Right lobe of liver (tissue), 6 donors: ENCODE data around the gene SHC3. TPM values are rescaled to one million over a fixed set of nuclear protein-coding genes. Genes with fewer than 3 reads are reported as not detected.

Source experiments
- ATAC-seq, 4 donors: fragments of 200-7000 bp; cut with Tn5 transposase; one replicate each; pipeline ENCODE4 v1.9.1; 2020; ENCODE audit warnings: mild to moderate bottlenecking in 4 of 4, moderate library complexity in 4 of 4
- DNase-seq, 3 donors: peaks; one replicate each; pipeline ENCODE4 v3.0.0-alpha.2; 2020
- H3K27ac ChIP-seq, 3 donors: fragments of 200-600 bp; one replicate each; pipeline ENCODE4 v1.8.0; 2022
- H3K27me3 ChIP-seq, 2 donors: fragments of 200-600 bp; one replicate each; pipeline ENCODE4 v1.8.0; 2022
- H3K36me3 ChIP-seq, 4 donors: fragments of 200-600 bp; sonication (generic) in 1 of 4; one replicate each; pipeline versions ENCODE4 v1.5.1 to v1.8.0; 2017 to 2022; ENCODE audit warnings: control low read depth in 1 of 4
- H3K4me1 ChIP-seq, 4 donors: fragments of 200-600 bp; sonication (generic) in 1 of 4; one replicate each; pipeline versions ENCODE4 v1.5.1 to v1.8.0; 2017 to 2022; ENCODE audit warnings: control low read depth in 1 of 4
- H3K4me3 ChIP-seq, 3 donors: fragments of 200-600 bp; one replicate each; pipeline ENCODE4 v1.8.0; 2022
- H3K9me3 ChIP-seq, 4 donors: fragments of 200-600 bp; sonication (generic) in 1 of 4; one replicate each; pipeline versions ENCODE4 v1.5.1 to v1.8.0; 2017 to 2022; ENCODE audit warnings: control low read depth in 1 of 4
- CTCF ChIP-seq, 4 donors: fragments of 200-600 bp in 3 of 4; fragments of 450-650 bp in 1 of 4; IDR thresholded peaks; one replicate each; pipeline versions ENCODE4 v1.5.1 to v1.8.0; 2016 to 2022; ENCODE audit warnings: antibody characterized with exemption in 4 of 4, mild to moderate bottlenecking in 2 of 4
- POLR2A ChIP-seq: fragments of 450-650 bp; IDR thresholded peaks from one replicate; pipeline ENCODE4 v1.6.1; 2017; ENCODE audit warnings: antibody characterized with exemption, mild to moderate bottlenecking
- WGBS: methylation state at CpG from one replicate; pipeline ENCODE4 v1.1.6; 2018; ENCODE audit warnings: low coverage, low lambda C conversion rate; ENCODE audit not compliant: insufficient coverage; ENCODE audit errors: missing lambda C conversion rate; 5-methylcytosine and 5-hydroxymethylcytosine counted together
- intact Hi-C, 2 donors: fragments of 100-400 bp; cut with DNase I; formaldehyde crosslinking; loops; one replicate each; pipeline versions ENCODE4 v1.11.2 to v1.14.1; 2022
- total RNA-seq, 6 experiments: library from RNA; depleted of rRNA in 2 of 6; stranded (reverse); fragments of >200 nt in 2 of 6; fragmentation: NEBNext Ultra II Directional in 3 of 6; extraction: Animal tissue kit (Norgen Biotek cat#: 25700) in 3 of 6; gene quantifications; one replicate each; pipeline versions ENCODE4 v1.1.0 to v1.2.4, GENCODE V29; 2016 to 2023
- donor health status: DM: no; HTN: yes; CAD: no.
- donor health status: DM: no; HTN: no; CAD: no.
- donor health status: DM: no; HTN: no; CAD: no.
- donor health status: DM: no; HTN: yes; CAD: no.
- donor health status: DM: no; HTN: yes; CAD: no.

The SHC3 gene
- total RNA-seq, 6 experiments from 2014 or later: 0.05 to 0.35 (median 0.17) TPM

GRCh38 chr9:88988796-88989641, 189.6 kb downstream of the SHC3 start:
- WGBS: 27% methylated on average over 7 of the region's 7 CpGs
- Histone ChIP-seq H3K27me3 (peaks cover 0 to 6% of the 10 kb centered on the region in 2 donors), H3K9me3 (no peaks in the 10 kb centered on the region), H3K27ac (no peak overlapping the region), H3K36me3 (no peaks in the 10 kb centered on the region), H3K4me3 (no peak overlapping the region), H3K4me1 (peaks cover 0 to 21% (median 0%) of the 10 kb centered on the region in 4 donors)
- DNase-seq (no peak), ATAC-seq (no peak)
- intact Hi-C loops: no loop called here
- no peak for TF ChIP-seq POLR2A
- no peak for TF ChIP-seq CTCF (IDR thresholded peaks at IDR 0.05)

- Histone ChIP-seq H3K4me3 (no peak overlapping the region), H3K27ac (no peak overlapping the region), H3K27me3 (peaks cover 0 to 6% of the 10 kb centered on the region in 2 donors), H3K4me1 (peaks cover 0 to 9% (median 0%) of the 10 kb centered on the region in 4 donors), H3K9me3 (no peaks in the 10 kb centered on the region), H3K36me3 (no peaks in the 10 kb centered on the region)
- no peak for ATAC-seq
- no peak for DNase-seq
- no peak for TF ChIP-seq POLR2A
- intact Hi-C loops: no loop called here
- 63% methylated on average over 4 of the region's 4 CpGs for WGBS
Measured at GRCh38 chr9:88987661-88988060, 191.0 kb downstream of the SHC3 start.

GRCh38 chr9:88986776-88987175, 191.8 kb downstream of the SHC3 start:
- Histone ChIP-seq H3K9me3 (no peaks in the 10 kb centered on the region), H3K4me1 (peaks cover 0 to 5% (median 0%) of the 10 kb centered on the region in 4 donors), H3K36me3 (no peaks in the 10 kb centered on the region), H3K4me3 (no peak overlapping the region), H3K27ac (no peak overlapping the region), H3K27me3 (peaks cover 0 to 3% of the 10 kb centered on the region in 2 donors)
- DNase-seq (no peak), ATAC-seq (no peak)
- 62% methylated on average over 3 of the region's 3 CpGs for WGBS
- TF ChIP-seq CTCF (IDR thresholded peaks at IDR 0.05) (no peak), POLR2A (no peak)
- intact Hi-C loops: no loop called here

GRCh38 chr9:88985616-88986015, 193.0 kb downstream of the SHC3 start:
- TF ChIP-seq POLR2A: no peak
- no peak for TF ChIP-seq CTCF (IDR thresholded peaks at IDR 0.05)
- intact Hi-C loops: no loop called here

GRCh38 chr9:88984543-88984883, 194.1 kb downstream of the SHC3 start:
- Histone ChIP-seq H3K27me3 (no peaks in the 10 kb centered on the region), H3K4me1 (no peaks in the 10 kb centered on the region), H3K9me3 (no peaks in the 10 kb centered on the region), H3K4me3 (no peak overlapping the region), H3K27ac (no peak overlapping the region), H3K36me3 (no peaks in the 10 kb centered on the region)
- TF ChIP-seq CTCF (IDR thresholded peaks at IDR 0.05) (no peak), POLR2A (no peak)
- ATAC-seq (no peak), DNase-seq (no peak)
- 73% methylated on average over 4 of the region's 4 CpGs for WGBS
- intact Hi-C loops: no loop called here

More at GRCh38 chr9:88985616-88986015, 193.0 kb downstream of the SHC3 start:
- ATAC-seq (no peak), DNase-seq (no peak)
- no peaks in the 10 kb centered on the region for H3K36me3 ChIP-seq
- H3K9me3 ChIP-seq: no peaks in the 10 kb centered on the region
- WGBS: 25% methylated on average over 2 of the region's 2 CpGs
- H3K27me3 ChIP-seq: no peaks in the 10 kb centered on the region
- no peak overlapping the region for H3K4me3 ChIP-seq
- H3K4me1 ChIP-seq: no peaks in the 10 kb centered on the region
- no peak overlapping the region for H3K27ac ChIP-seq
